ENCODE data around the gene TRMT61A. TPM values are rescaled to one million over a fixed set of nuclear protein-coding genes. Genes with fewer than 3 reads are reported as not detected.

Gene TRMT61A
- total RNA-seq, 1 donor from 2014 or later = 9.0 TPM

GRCh38 chr14:103574707-103575285 is 45.8 kb downstream of the TRMT61A start:
- TF ChIP-seq CTCF (conservative IDR thresholded peaks at IDR 0.05; ENCODE audit: low read depth, low read length) = no peak
- H3K4me3 ChIP-seq (ENCODE audit: low read depth, low read length) = no peak overlapping the region
- no peak for DNase-seq (ENCODE audit: low read depth)

GRCh38 chr14:103576371-103577024 is 47.5 kb downstream of the TRMT61A start:
- TF ChIP-seq CTCF (conservative IDR thresholded peaks at IDR 0.05; ENCODE audit: low read depth, low read length) = no peak

GRCh38 chr14:103578401-103579075 is 49.5 kb downstream of the TRMT61A start:
- H3K4me3 ChIP-seq (ENCODE audit: low read depth, low read length) = no peak overlapping the region
- DNase-seq (ENCODE audit: low read depth) = no peak
- TF ChIP-seq CTCF (conservative IDR thresholded peaks at IDR 0.05; ENCODE audit: low read depth, low read length) = no peak

More at GRCh38 chr14:103576371-103577024, 47.5 kb downstream of the TRMT61A start:
- peak; percentile 71 for DNase-seq (ENCODE audit: low read depth)
- no peak overlapping the region for H3K4me3 ChIP-seq (ENCODE audit: low read depth, low read length)

- no peak for TF ChIP-seq CTCF (conservative IDR thresholded peaks at IDR 0.05; ENCODE audit: low read depth, low read length)
- no peak for DNase-seq (ENCODE audit: low read depth)
Measured at GRCh38 chr14:103581206-103581605, 52.2 kb downstream of the TRMT61A start.

GRCh38 chr14:103581954-103582703 is 53.1 kb downstream of the TRMT61A start:
- no peak overlapping the region for H3K4me3 ChIP-seq (ENCODE audit: low read depth, low read length)
- DNase-seq (ENCODE audit: low read depth) = no peak
- no peak for TF ChIP-seq CTCF (conservative IDR thresholded peaks at IDR 0.05; ENCODE audit: low read depth, low read length)

More at GRCh38 chr14:103581206-103581605, 52.2 kb downstream of the TRMT61A start:
- H3K4me3 ChIP-seq (ENCODE audit: low read depth, low read length) = no peak overlapping the region

- DNase-seq (ENCODE audit: low read depth) = no peak
- H3K4me3 ChIP-seq (ENCODE audit: low read depth, low read length) = no peak overlapping the region
Measured at GRCh38 chr14:103584326-103584915, 55.4 kb downstream of the TRMT61A start.

More at GRCh38 chr14:103584326-103584915, 55.4 kb downstream of the TRMT61A start:
- no peak for TF ChIP-seq CTCF (conservative IDR thresholded peaks at IDR 0.05; ENCODE audit: low read depth, low read length)

Data from epithelial cell of proximal tubule (primary cell).